Hematopoietic multipotent progenitor cell (in vitro differentiated cells): ENCODE data around the gene IGF1R. TPM values are rescaled to one million over a fixed set of nuclear protein-coding genes. Genes with fewer than 3 reads are reported as not detected.

Experiments used
- DNase-seq, 3 donors: peaks; one replicate each; pipeline ENCODE4 v3.0.0-alpha.2; 2011 to 2015; ENCODE audit warnings: low read depth in 2 of 3, low spot score in 2 of 3
- total RNA-seq: library from RNA; depleted of rRNA; stranded (reverse); fragments of >200 nt; gene quantifications from one replicate; pipeline ENCODE4 v1.2.3, GENCODE V29; 2012

The IGF1R gene
- total RNA-seq, 1 donor = 81.9 TPM

GRCh38 chr15:98807262-98807661, 158.9 kb downstream of the IGF1R start:
- DNase-seq = no peak

GRCh38 chr15:98809273-98809672, 160.9 kb downstream of the IGF1R start:
- DNase-seq = no peak

- peak in 1 of 3 donors; percentile 24 for DNase-seq
These were observed 164.5 kb downstream of the IGF1R start for GRCh38 chr15:98812716-98813446.

- no peak for DNase-seq
These were observed 165.6 kb downstream of the IGF1R start for GRCh38 chr15:98813951-98814350.

- DNase-seq = no peak
These were observed 166.9 kb downstream of the IGF1R start for GRCh38 chr15:98815207-98815606.

- no peak for DNase-seq
These were observed 169.4 kb downstream of the IGF1R start for GRCh38 chr15:98817745-98818144.

GRCh38 chr15:98823012-98823458, 174.7 kb downstream of the IGF1R start:
- peak in 1 of 3 donors; percentile 28 for DNase-seq

- DNase-seq = no peak
These were observed 175.3 kb downstream of the IGF1R start for GRCh38 chr15:98823616-98824015.

- no peak for DNase-seq
These were observed 176.3 kb downstream of the IGF1R start for GRCh38 chr15:98824595-98824994.

- no peak for DNase-seq
These were observed 178.3 kb downstream of the IGF1R start for GRCh38 chr15:98826658-98827057.

GRCh38 chr15:98827217-98827616, 178.9 kb downstream of the IGF1R start:
- no peak for DNase-seq

GRCh38 chr15:98830034-98830634, 181.8 kb downstream of the IGF1R start:
- DNase-seq = no peak

- DNase-seq = no peak
These were observed 186.6 kb downstream of the IGF1R start for GRCh38 chr15:98834976-98835375.

GRCh38 chr15:98835876-98836275, 187.5 kb downstream of the IGF1R start:
- DNase-seq = no peak

- DNase-seq = no peak
These were observed 190.3 kb downstream of the IGF1R start for GRCh38 chr15:98838387-98839259.

- no peak for DNase-seq
These were observed 191.7 kb downstream of the IGF1R start for GRCh38 chr15:98840053-98840452.

- DNase-seq = no peak
These were observed 193.2 kb downstream of the IGF1R start for GRCh38 chr15:98841419-98841970.

GRCh38 chr15:98842192-98842972, 194.0 kb downstream of the IGF1R start:
- no peak for DNase-seq

- DNase-seq = no peak
These were observed 194.6 kb downstream of the IGF1R start for GRCh38 chr15:98842973-98843285.

GRCh38 chr15:98843844-98844243, 195.5 kb downstream of the IGF1R start:
- DNase-seq = no peak
